Fibroblast of gingiva (primary cell): ENCODE measurements around the gene GAK.

Source experiments
- DNase-seq: peaks from one replicate; pipeline ENCODE4 v3.0.0-alpha.2; 2011; ENCODE audit warnings: low read depth

Gene GAK

DNA sequence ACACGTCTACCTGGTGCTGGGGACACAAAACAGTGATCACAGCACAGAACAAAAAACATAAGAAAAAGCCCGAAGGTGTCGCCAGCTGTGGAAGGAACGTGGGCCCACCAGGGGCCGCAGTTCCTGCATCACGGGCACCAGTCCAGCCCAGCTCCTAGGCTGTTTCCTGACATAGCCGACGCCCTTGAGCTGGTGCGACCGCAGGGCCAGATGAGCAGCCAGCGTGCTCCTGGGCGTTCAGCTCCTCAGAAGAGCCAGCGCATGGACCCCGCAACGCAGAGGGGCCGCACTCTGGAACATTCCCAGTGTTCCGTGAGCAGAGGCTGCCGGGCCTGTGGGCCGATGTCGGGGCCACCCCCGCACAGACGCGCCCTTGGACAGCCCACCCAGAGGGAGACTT lies 44.1 kb downstream of the GAK start:
- no peak for DNase-seq

DNA sequence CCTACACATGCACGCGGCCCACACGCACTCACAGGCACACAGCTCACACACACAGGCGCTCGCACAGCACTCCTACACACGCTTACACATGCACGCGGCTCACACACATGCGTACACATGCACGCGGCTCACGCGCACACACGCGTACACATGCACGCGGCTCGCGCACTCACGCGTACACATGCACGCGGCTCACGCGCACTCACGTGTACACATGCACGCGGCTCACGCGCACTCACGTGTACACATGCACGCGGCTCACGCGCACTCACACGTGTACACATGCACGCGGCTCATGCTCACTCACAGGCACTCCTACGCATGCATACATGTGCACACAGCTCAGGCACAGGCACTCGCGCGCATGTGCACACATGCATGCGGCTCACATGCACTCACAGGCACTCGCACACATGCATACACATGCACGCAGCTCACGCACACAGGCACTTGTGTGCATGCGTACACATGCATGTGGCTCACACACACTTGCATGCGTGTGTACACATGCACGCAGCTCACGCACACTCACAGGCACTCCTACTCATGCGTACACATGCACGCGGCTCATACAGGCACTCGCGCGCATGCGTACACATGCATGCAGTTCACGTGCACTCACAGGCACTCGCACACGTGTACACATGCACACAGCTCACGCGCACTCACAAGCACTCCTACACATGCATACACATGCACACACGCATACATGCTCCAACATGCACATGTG lies 44.9 kb downstream of the GAK start:
- no peak for DNase-seq

GRCh38 chr4:886244-886643 lies 45.9 kb downstream of the GAK start:
- DNase-seq, result no peak

- no peak for DNase-seq
Observed at GRCh38 chr4:885353-885752, 46.8 kb downstream of the GAK start.

DNA sequence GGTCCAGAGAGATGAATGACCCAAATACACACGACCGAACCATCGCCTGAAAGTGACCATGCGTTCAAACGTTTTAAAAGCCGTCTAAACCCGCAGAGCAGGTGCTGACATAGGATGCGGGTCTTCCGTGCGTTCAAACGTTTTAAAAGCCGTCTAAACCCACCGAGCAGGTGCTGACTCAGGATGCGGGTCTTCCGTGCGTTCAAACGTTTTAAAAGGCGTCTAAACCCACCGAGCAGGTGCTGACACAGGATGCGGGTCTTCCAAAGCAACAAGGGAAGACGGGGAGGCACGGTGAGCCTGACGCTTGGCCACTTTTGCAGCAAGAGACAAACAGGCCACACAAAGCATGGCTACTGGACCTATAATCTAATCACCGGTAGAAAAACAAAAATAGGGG lies 47.2 kb downstream of the GAK start:
- no peak for DNase-seq

GRCh38 chr4:884259-884658 lies 47.9 kb downstream of the GAK start:
- DNase-seq, result no peak

- DNase-seq, result no peak
Observed at GRCh38 chr4:883377-884095, 48.6 kb downstream of the GAK start.

DNA sequence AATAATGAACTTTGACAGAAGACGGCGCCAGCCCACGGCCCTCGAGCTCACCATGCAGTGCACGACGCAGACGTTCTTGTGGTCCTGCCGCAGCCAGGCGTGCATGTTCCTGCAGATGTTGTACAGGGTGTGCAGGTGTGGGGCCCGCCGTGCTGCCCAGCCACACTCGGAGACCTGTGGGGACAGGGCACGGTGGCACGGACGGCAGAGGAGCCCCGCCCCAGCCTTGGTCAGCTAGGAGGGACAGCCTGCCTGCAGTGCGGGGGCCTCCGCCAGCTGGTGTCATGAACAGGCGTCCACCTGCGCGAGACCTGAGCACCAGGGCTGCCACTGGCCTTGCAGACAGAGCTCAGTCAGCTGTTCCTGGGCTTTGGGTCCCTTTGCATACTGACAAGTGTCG lies 49.5 kb downstream of the GAK start:
- DNase-seq, result no peak

DNA sequence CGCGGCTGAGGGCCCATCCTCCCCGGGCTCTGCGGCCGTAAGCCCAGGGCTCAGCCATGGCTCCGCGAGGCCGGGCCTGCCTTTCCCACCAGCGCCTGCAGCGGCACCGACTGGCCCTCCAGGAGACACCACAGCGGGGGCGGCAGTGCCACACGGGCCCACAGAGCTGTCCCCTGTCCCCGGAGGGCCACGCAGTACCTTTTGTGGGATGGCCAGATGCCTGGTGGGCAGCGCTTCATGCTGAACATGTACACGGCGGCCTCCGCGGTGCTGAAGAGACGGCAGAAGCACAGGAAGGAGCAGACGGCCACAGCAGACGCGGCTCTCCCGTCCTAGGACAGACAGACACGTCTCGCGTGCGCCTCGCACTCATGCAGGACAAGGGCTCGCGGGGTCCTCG lies 50.4 kb downstream of the GAK start:
- no peak for DNase-seq

- DNase-seq, result no peak
Observed at GRCh38 chr4:880684-881405, 51.3 kb downstream of the GAK start.

GRCh38 chr4:879729-880077 lies 52.4 kb downstream of the GAK start:
- no peak for DNase-seq

GRCh38 chr4:878796-879728 lies 53.1 kb downstream of the GAK start:
- DNase-seq, result no peak

DNA sequence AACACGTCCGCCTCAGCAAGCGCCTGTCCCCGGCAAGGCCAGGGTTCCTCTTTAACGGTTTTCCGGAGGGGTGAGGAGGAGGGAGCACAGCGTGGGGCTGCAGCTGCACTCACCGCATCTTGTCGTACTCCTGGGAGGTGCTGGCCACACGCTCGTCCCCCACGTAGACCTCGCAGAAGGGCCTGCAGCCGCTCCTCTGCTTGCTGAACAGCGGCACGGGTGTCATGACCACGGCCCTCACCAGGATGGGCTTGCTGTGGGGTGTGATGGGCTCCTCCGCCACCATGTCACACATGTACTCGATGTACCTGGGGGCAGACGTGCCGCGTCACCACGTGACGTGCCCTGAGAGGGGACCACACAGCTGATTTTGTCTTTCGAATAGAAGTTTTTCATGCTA lies 54.6 kb downstream of the GAK start:
- no peak for DNase-seq

- DNase-seq, result no peak
Observed at GRCh38 chr4:876780-877179, 55.3 kb downstream of the GAK start.

GRCh38 chr4:875818-876423 lies 56.2 kb downstream of the GAK start:
- no peak for DNase-seq

DNA sequence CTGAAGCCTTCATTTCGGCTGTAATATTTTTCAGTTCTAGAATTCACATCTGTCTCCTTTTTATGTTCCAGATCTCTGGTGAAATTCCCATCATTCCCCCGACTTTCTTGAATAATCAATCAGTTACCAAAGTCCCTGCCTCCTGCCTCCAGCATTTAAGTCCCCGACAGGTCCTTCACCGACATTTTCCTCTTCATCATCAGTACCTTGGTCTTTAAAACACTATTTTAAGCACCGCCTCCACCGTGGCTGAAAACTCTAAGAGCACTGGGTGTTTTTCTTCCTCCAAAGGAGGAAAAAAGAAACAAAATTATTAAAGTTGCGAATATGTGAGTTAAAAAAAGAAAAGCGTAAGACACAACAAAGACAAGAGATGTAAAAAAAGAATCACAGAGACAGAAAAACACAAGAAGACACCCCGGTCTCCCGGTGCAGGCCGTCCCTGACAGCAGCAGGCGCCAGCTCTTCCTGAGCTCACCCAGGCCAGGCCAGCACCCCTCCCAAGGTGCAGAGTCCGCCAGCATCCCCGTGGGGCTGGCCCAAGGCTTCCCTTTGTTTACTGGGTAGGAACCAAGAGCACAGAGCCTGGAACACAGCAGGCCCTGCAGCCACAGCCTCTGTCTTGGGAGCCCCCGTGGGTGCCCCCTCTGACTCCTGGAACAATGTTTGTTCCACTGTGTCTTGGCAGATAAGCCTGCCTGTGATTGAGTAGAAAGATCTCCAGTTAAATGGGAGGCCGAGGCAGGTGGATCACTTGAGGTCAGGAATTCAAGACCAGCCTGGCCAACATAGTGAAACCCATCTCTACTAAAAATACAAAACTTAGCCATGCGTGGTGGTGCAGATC lies 56.9 kb downstream of the GAK start:
- no peak for DNase-seq

DNA sequence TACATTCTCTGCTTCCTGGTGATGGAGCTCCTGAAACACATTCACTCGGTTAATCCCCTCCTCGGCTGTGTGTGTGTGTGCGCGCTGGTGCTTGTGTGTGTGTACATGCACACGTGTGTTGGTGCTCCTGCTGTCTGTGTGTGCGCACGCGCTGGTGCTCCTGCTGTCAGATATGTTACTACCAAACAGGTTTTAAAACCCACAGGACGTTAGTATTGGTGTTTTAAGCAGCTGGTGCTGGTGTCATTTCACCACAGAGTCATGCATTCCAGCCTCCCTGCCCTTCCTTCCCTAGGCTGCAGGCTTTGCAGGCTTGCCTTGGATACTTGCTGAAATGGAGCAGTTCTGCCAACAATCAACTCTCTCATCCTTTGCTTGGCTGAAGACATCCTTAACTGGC lies 58.1 kb downstream of the GAK start:
- DNase-seq, result no peak

GRCh38 chr4:872241-872981 lies 59.7 kb downstream of the GAK start:
- no peak for DNase-seq

GRCh38 chr4:871484-871883 lies 60.6 kb downstream of the GAK start:
- no peak for DNase-seq

- no peak for DNase-seq
Observed at GRCh38 chr4:870951-871350, 61.2 kb downstream of the GAK start.
